GM21717 (cell line): ENCODE measurements around the gene PPM1H.
"Not testable (repeated sequence)": the region's sequence is repeated elsewhere in the genome, so short reads cannot be mapped to it uniquely, and the experiment has no call there.

ENCODE experiments used
- ATAC-seq: cut with Tn5 transposase; IDR thresholded peaks from one replicate; pipeline ENCODE4 v1.9.1; 2021; ENCODE audit warnings: mild to moderate bottlenecking, moderate library complexity; ENCODE audit not compliant: unreplicated experiment

The PPM1H gene

DNA sequence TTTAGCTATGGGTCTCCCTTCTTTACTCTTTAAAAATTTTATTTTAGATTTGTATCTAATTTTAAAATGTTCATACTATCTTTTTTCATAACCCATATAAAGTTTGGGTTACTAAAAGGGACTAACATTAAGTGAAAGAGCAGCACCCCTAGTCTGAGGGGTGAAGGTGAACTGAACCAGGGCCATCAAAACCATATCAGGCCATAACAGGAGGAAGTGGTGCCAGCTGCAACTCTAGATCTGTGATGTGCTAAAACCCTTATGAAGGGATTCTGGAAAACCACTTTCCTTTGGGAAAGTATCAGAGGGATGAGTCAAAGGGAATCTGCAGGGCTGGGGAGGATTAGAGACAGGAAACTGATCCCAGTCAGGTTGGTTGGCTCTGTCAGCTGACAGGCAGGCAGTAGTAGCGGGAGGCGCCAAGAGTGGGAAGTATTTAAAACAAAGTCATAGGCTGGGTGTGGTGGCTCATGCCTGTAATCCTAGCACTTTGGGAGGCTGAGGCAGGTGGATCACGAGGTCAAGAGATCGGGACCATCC, 162.5 kb downstream of the PPM1H start:
- no peak for ATAC-seq

DNA sequence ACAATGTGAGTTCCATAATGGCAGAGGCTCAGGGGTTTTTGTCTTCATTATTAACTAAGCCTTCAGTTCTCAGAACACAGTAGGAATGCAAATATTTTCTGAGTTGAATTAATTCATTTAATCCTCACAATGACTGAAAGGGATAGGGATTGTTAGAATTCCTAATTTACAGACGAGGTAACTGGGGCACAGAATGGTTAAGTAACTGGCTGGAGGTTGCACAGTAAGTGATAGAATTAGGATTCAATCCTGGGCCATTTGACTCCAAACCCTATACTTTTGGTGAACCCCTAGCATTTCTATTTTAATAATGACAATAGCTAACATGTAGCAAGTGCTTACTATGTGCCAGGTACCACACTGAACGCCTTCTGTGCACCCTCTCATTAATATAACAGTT, 163.1 kb downstream of the PPM1H start:
- no peak for ATAC-seq

DNA sequence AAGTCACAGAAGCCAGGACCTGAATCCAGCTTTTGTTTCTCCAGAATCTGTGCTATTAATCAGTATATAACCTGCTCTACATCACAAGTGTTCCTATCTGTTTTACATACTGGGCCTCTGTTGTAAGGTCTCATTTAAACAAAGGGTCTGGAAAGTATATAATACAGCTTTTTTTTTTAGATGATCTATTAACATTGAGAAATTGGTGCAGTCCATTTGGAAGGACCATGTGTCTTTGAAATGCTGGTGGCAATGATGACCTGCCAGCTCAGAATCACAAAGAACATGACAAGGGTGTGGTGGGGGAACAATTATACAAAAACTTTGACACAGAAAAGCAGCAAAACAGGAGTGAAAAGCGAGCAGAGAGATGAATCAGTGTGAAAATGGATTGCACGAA, 164.6 kb downstream of the PPM1H start:
- ATAC-seq: no peak

DNA sequence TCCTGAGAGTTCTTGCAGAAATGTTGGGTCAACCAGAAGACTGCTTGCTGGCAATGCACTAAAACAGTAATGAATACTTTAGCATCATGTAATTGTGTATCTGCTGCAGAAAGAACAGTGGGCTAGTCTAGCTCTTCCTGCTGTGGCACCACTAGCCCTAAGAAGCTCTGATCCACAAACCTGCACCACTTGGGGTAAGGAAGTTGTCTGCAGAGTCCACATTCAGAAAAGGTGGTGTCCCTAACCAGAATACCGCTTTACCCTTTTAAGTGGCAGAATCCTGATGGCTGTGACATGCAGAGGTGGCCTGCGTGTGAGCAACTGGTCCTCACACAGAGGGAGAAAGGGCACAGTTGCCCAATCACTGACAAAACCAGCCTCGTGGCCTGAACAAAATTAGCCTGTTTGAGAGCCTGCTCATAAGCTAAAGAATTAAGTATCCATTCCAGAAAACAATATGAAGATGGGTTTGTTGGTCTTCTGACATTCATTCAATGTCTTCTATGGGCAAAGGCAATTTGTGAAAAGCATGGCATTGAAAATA, 165.8 kb downstream of the PPM1H start:
- ATAC-seq: no peak

DNA sequence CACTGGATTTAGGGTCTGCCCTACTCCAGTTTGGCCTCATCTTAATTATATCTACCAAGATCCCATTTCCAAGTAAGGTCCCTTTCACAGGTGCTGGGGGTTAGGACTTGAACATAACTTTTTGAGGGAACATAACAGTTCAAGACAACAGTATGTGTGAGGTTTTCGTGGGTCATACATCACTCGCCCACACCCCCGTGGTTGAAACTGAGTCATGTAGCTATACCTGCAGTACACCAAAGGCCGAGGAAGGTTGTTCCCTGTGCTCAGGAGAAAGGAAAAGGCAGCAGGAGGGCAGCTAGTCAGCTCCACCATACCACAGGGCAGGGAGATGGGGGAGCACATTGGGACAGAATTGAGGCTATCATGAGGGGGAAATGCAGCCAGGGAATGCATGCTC, 167.0 kb downstream of the PPM1H start:
- no peak for ATAC-seq

DNA sequence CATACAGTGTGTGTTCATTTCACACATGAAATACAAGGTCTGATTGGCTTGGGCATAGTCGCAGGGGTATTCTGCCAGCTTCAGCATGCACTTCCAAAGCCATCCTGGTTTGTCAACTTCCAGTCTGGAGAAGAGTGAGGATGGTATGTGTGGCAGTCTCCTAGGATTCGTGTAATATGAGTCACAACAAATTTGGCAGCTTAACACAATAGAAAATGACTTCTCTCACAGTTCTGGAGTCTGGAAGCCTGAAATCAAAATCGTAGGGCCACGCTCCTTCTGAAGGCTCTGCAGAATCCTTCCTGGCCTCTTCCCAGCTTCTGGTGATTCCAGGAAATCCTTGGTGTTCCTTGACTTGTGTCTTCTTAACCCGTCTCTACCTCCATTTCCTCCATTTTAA, 167.5 kb downstream of the PPM1H start:
- ATAC-seq: no peak

DNA sequence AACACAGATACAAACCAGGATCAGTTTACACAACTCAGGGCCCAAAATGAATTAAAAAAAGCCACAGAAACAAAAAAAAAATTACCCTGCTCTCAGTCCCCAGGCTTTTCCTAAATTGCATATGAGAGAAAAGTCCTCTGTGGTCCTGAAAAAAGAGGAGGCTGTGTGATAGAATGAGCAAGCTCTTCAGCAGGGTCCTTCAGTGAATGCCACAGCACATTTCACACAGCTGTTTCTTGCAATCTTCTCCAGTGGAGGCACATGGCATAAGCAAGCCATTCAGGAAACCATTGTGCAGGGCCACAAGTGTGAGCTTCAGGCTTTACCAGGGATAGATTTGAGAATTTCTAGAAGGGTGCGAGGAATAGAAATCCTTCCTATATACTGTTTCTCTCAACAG, 168.5 kb downstream of the PPM1H start:
- ATAC-seq: no peak

DNA sequence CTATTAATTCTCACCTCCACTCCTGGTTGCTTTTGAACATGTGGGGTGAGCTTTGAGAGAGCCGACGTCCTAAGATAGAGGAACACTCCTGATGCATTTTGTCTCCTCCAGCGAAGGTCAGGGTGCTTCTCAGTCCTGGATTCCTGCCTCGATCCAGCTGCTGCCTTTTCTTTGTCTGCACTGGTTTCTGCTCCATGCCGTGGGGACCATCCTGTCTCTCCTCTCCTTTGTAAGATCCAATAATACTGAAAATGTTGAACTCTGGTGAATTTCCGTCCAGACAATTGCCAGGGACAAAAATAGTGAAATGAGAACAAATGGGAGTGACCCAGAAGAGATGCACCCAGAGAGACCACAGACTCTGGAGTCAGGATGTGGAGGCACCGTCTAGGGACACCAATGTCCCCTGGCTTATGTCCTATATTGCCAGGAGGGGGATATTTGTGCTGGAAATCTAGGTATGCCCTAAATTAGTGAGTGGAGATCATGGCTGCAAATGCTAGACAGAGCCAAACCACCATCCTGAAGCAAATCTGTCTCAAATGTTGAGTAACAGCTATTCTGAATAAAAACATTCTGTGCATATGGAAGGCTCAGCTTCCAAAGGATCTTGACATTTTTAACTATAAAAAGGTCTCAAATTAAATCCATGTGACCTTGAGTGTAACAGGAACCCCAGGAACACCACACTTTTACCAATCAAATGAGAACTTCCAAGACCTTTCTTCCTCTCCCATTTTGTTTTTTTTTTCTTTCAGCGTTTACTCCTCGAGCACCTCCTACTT, 170.9 kb downstream of the PPM1H start:
- no peak for ATAC-seq

DNA sequence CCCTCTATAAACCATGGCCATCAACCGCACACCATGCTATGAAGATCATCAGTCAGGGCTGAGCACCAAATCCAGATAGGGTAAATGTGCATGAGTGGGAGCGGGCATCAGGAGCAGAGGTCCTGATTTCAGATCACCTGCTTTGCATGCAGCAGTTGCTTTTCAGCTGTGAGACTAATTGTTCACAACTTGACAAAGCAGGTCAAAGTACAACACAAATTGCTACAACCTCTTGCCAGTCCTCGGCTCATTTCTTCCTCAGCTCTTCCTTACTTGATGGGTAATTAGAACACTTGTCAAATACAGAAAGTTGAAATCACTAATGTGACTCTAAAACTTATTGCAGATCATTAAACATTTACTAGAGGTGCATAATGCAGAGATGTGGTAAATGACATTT, 171.6 kb downstream of the PPM1H start:
- ATAC-seq: no peak

DNA sequence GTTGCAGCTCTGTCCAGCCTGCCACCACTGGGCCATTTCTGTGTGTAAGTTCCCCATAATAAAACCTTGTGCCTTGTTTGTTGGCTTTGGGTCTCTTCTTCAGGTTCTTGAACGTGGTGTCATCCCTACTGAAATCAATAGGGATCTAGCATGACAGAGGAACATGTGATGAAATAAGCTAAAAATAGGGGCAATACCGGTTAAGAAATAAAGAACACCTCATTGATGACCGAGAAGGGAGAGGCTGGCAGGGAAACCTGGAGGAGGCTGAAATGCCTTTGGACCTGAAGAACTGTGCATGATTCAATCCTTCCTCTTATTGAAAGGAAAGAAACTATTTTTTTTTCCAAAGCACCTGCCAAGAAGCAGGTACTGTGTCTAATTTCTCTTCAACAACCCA, 172.3 kb downstream of the PPM1H start:
- no peak for ATAC-seq

DNA sequence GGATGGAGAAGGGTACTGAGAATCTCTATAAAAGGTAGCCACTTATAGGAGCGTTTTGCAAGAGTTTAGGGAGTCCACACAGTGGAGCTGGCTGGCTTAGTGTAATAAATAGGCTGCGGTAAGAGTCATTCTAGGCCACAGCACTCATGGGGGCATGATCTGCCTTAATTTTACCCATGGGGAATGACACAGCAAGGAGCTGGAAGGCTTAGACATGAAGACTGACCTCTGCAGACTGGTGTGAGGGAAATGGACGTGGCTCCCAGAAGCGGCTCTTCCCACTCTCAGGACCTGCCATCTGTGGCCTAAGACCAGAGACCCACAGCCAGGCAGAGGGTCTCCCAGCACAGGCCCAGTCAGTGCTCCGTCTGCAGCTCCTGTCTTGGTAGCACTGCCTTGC, 173.3 kb downstream of the PPM1H start:
- no peak for ATAC-seq

DNA sequence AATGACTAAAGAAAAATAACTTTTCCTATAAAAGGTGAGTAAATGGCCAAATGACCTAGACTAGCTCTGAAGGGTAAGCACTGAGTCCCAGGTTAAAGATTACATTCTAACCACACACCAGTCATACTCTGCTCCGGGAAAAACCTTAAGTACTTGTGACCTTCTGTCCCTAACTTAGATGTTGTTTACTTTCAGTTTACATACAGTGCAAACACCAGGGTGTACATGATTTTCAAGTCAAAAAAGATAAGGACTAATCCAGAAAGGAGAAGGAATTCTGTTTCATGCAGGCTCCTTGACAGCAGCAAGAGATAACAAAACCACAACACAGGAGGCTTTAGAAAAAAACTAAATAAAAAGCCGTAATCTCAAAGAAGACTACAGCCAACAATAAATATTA, 174.2 kb downstream of the PPM1H start:
- ATAC-seq: peak; percentile 96

DNA sequence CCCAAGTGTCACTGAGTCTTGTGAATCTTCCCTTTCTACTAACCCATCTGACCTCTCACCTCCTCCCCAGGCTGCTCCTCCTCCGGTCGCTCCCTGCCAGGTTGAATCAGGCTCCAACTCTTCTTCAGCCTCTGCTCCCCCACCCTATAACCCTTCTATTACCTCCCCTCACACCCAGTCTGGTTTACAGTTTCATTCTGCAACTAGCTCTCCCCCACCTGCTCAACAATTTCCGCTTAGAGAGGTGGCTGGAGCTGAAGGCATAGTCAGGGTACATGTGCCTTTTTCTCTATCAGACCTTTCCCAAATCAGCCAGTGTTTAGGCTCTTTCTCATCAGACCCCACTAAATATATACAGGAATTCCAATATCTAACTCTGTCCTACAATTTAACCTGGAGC, 174.6 kb downstream of the PPM1H start:
- ATAC-seq: not testable (repeated sequence)

DNA sequence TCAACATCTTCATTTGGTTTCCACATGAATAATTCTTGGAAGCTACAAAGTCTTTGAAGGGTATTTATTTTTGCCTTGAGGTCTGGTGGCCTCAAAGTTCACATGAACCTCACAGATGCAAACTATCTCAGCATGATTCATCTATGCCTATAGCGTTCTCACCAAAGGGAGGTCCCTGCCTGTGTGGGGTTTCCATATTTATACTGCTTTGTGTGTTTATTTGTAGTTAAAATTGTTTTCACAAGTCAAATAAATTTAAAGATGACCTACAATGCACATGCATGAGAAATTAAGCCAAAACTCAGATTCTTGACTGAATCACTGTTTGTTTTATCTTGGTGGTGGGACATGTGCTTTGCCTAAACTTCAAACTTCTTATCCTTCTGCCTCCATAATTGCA, 176.7 kb downstream of the PPM1H start:
- ATAC-seq: no peak

DNA sequence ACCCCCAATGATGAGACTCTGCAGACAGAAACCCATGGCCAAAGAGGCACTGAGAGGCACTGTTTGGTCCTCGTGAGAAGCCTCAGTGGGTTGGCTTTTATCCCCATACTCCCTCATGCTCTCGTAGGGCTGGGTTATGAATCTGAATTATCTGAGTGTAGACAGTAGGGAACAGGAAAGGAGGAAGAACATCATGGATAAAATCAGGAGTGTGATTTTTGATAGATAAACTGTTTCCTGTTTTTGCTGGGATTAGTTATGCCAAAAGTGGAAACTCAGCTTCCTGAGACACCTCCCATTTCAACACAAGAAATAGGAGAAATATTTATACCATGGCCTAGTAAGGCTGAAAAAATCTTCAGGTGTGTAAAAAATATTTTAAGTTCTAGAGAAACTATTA, 177.9 kb downstream of the PPM1H start:
- no peak for ATAC-seq

DNA sequence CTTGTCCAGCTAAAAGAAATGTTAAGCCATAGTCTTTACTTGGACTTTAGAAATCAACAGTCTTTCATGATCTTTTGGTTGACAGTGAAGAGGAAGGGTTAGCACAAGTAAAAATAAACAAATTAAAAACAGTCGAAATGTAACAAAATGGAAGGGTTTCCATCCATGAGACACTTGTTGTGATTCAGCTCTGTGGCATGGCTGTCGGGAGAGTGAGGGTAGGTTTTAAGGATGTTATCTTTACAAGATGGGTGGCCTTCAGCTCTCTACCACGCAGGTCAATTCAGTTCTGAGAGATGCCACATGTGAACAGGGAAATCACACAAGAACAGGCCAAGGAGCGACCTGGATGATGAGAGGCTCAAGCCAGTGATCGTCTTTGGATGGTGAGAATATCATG, 180.2 kb downstream of the PPM1H start:
- ATAC-seq: no peak

DNA sequence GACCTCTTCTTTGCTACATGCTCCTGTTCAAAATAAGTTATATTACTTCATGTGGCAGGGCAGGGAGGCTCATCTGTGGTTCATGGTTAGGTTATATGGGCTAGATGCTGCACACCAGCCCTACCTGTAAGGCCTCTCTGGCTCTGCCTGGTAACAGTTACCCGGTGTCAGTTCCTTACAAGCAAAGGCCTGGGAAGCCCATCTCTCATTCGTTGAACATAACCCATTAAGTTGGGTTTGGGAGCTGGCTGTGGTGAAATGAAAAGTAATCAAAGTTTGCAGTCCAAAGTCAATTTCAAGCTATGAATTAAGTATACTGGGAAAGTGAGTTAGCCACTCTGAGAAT, 183.2 kb downstream of the PPM1H start:
- no peak for ATAC-seq

DNA sequence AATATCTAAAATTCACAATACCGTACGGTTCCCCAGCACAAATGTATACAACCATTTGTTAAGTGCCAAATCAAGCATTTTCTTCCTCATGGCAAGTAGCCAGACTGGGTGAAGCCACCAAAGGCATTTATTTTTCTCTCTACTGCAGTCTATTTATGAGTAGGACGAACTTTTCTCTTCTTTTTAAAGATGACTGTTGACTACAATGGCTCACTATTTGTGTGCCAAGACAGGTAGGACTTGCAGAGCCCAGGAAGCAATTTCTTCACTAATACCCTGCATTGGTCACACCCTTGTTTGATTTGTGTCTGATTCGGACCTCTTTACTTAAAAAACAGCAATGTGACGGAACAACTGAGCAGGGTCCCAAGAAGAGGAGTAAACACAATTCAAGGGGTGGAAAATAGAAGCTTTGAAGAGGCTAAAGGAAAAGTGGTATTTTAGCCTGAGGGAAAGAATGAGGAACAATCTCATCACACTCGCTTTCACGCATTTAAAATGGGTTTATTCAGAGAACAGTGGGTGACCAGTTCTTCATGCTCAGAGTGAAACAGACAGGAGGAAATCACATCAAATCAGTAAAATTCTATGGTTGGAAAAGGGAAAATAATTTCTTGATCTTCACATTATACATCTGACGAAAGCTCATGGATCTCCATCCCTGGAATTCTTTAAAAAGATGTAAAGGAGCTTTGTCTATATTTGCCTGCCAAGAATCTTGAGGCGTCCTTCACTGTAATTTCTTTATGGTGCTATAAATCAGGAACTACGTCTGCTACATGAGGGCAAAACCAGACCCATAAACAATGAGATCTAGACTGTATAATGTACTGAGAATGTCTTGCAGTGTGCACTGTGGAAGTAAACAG, 183.8 kb downstream of the PPM1H start:
- no peak for ATAC-seq

DNA sequence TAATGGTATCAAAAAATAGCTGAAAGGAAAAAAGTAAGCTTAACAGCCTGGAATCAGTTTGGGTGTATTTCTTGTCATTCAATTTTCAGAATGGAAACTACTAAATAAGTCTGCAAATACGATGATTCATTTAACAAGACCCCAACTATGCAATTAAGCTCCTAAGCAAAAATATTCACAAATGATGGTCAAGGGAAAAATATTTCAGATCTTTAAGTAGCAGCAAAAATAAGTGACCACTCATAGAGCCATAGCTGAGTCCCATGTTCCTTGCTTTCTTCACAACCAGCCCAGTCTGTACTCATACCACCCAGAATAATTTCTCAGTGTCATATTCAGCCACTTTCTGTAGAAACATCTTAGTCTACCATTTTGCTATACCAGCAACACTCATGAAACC, 185.4 kb downstream of the PPM1H start:
- no peak for ATAC-seq

DNA sequence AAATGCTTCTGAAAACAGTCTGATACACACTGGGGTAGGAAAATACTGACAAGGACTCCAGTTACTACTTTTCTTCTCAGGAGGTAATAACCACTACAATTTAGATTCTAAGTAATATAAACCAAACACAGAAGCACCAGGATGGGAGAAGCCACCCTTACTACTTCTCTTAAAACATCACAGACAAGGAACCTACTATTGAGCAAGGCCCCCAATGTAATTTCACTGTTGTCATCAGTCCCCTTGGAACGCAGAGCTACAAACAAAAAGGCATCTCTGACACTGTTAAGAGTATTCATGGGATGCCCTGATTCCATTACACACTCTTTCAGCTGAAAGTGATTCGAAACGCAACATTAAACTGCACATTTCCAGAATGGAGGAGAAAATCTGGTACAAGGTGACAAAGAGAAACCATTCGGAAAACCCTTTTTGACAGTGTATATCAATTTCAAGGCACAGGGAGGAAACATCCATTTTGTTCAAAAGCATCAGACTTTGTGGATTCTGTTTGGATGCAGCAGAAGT, 185.9 kb downstream of the PPM1H start:
- no peak for ATAC-seq

DNA sequence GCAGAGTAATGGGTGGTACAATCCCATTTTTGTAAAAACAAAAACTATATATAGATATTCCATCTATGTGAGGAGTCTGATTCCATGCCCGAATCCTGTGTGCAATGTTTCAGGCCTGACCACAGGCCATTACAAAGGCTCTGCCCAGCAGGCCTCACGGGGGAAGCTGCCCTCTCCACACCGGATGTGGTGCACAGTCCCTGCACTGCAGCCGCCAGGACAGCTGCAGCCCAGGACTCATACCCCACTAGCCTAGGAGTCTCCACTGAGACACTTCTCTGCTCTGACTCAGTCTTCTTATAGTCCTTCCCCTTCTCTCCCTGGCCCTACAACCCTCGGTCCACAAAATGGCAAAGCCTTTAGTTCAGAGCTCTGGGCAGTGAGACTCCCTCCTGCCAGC, 190.4 kb downstream of the PPM1H start:
- no peak for ATAC-seq
